Measurements from ENCODE around the gene FOXO3. TPM values are rescaled to one million over a fixed set of nuclear protein-coding genes. Genes with fewer than 3 reads are reported as not detected.
A peak's percentile ranks its signal among the peaks of the same experiment; 100 is the strongest.

The FOXO3 gene
- total RNA-seq, 1 donor from 2014 or later: 91.5 TPM

GRCh38 chr6:108596956-108597355 lies 36.2 kb downstream of the FOXO3 start:
- peak overlapping the region; percentile 63 to 64 for H3K27ac ChIP-seq
- intact Hi-C loops (cut with DNase I): no loop called here
- H3K4me3 ChIP-seq: no peak overlapping the region
- peaks cover 19 to 78% of the 10 kb centered on the region in 2 donors for H3K4me1 ChIP-seq
- no peaks in the 10 kb centered on the region for H3K9me3 ChIP-seq
- DNase-seq (ENCODE audit: low spot score in 2 of 2): no peak
- H3K36me3 ChIP-seq: no peaks in the 10 kb centered on the region
- H3K27me3 ChIP-seq: no peaks in the 10 kb centered on the region
- TF ChIP-seq CTCF (IDR thresholded peaks at IDR 0.05): no peak

GRCh38 chr6:108597572-108598304 lies 37.0 kb downstream of the FOXO3 start:
- Histone ChIP-seq H3K27me3 (no peaks in the 10 kb centered on the region), H3K9me3 (no peaks in the 10 kb centered on the region), H3K4me1 (peaks cover 11 to 73% of the 10 kb centered on the region in 2 donors), H3K4me3 (no peak overlapping the region), H3K36me3 (no peaks in the 10 kb centered on the region), H3K27ac (peak overlapping the region; percentile 63 to 64)
- intact Hi-C loops (cut with DNase I): no loop called here
- DNase-seq (ENCODE audit: low spot score in 2 of 2): no peak
- no peak for TF ChIP-seq CTCF (IDR thresholded peaks at IDR 0.05)

GRCh38 chr6:108598305-108598863 lies 37.7 kb downstream of the FOXO3 start:
- no peak overlapping the region for H3K4me3 ChIP-seq
- no peak for DNase-seq (ENCODE audit: low spot score in 2 of 2)
- intact Hi-C loops (cut with DNase I): no loop called here
- H3K9me3 ChIP-seq: no peaks in the 10 kb centered on the region
- H3K4me1 ChIP-seq: peaks cover 9 to 68% of the 10 kb centered on the region in 2 donors
- H3K27ac ChIP-seq: peak overlapping the region; percentile 63 to 64
- no peaks in the 10 kb centered on the region for H3K27me3 ChIP-seq
- TF ChIP-seq CTCF (IDR thresholded peaks at IDR 0.05): no peak
- no peaks in the 10 kb centered on the region for H3K36me3 ChIP-seq

- Histone ChIP-seq H3K27ac (peak overlapping the region in 1 of 2 donors; percentile 6), H3K36me3 (no peaks in the 10 kb centered on the region), H3K9me3 (no peaks in the 10 kb centered on the region), H3K4me1 (peaks cover 9 to 44% of the 10 kb centered on the region in 2 donors), H3K27me3 (no peaks in the 10 kb centered on the region), H3K4me3 (no peak overlapping the region)
- intact Hi-C loops (cut with DNase I): no loop called here
- no peak for DNase-seq (ENCODE audit: low spot score in 2 of 2)
- no peak for TF ChIP-seq CTCF (IDR thresholded peaks at IDR 0.05)
Observed at GRCh38 chr6:108604156-108604555, 43.4 kb downstream of the FOXO3 start.

- no peaks in the 10 kb centered on the region for H3K27me3 ChIP-seq
- no peak overlapping the region for H3K4me3 ChIP-seq
- intact Hi-C loops (cut with DNase I): no loop called here
- TF ChIP-seq CTCF (IDR thresholded peaks at IDR 0.05): no peak
- peaks cover 9 to 54% of the 10 kb centered on the region in 2 donors for H3K4me1 ChIP-seq
- H3K27ac ChIP-seq: peak overlapping the region; percentile 22 to 55
- no peak for DNase-seq (ENCODE audit: low spot score in 2 of 2)
- no peaks in the 10 kb centered on the region for H3K9me3 ChIP-seq
- no peaks in the 10 kb centered on the region for H3K36me3 ChIP-seq
Observed at GRCh38 chr6:108606250-108606690, 45.6 kb downstream of the FOXO3 start.
